Prostate gland (tissue), 2 donors: Measurements from ENCODE around the gene PC. TPM values are rescaled to one million over a fixed set of nuclear protein-coding genes. Genes with fewer than 3 reads are reported as not detected.

Experiments used
- DNase-seq: peaks from one replicate; pipeline ENCODE4 v3.0.0-alpha.2; 2019; ENCODE audit warnings: low spot score
- H3K27ac ChIP-seq, 2 donors: fragments of 200-600 bp; sonication (generic); 2 replicates each; pipeline ENCODE4 v1.5.1; 2017 to 2019
- H3K27me3 ChIP-seq: fragments of 200-600 bp; sonication (generic); replicated peaks from 2 replicates; pipeline ENCODE4 v1.5.1; 2019; ENCODE audit not compliant: insufficient read depth
- H3K36me3 ChIP-seq, 2 donors: fragments of 200-600 bp; sonication (generic); 1 replicate in 1 of 2; 2 replicates in 1 of 2; pipeline versions ENCODE4 v1.5.1 to v1.8.1; 2017 to 2019
- H3K4me1 ChIP-seq: fragments of 200-600 bp; sonication (generic); replicated peaks from 2 replicates; pipeline ENCODE4 v1.5.1; 2019
- H3K4me3 ChIP-seq, 2 donors: fragments of 200-600 bp; sonication (generic); 2 replicates each; pipeline ENCODE4 v1.5.1; 2017 to 2019
- H3K9me3 ChIP-seq: fragments of 200-600 bp; sonication (generic); 2 replicates; pipeline ENCODE4 v1.5.1; 2017
- CTCF ChIP-seq, 4 experiments: fragments of 200-600 bp in 2 of 4; fragments of 450-650 bp in 2 of 4; sonication (generic) in 2 of 4; IDR thresholded peaks; 1 replicate in 3 of 4; 2 replicates in 1 of 4; pipeline ENCODE4 v1.5.1; 2016 to 2019; ENCODE audit warnings: antibody characterized with exemption in 4 of 4, mild to moderate bottlenecking in 2 of 4, moderate library complexity in 2 of 4
- POLR2A ChIP-seq: fragments of 450-650 bp; IDR thresholded peaks from one replicate; pipeline ENCODE4 v1.6.1; 2016; ENCODE audit warnings: antibody characterized with exemption, mild to moderate bottlenecking
- POLR2AphosphoS5 ChIP-seq: sonication (generic); formaldehyde crosslinking; IDR thresholded peaks from one replicate; pipeline ENCODE4 v1.6.1; 2017; ENCODE audit warnings: antibody characterized with exemption
- WGBS: methylation state at CpG from one replicate; pipeline ENCODE4 v1.1.5; 2018; 5-methylcytosine and 5-hydroxymethylcytosine counted together
- intact Hi-C: fragments of 100-400 bp; cut with DNase I; formaldehyde crosslinking; loops from one replicate; pipeline ENCODE4 v1.14.2; 2022
- total RNA-seq, 2 donors: library from RNA; depleted of rRNA; stranded (reverse); fragments of >200 nt; gene quantifications; one replicate each; pipeline ENCODE4 v1.1.0, GENCODE V29; 2016

PC gene
- total RNA-seq, 2 donors from 2014 or later: 42.8 to 43.4 TPM

GRCh38 chr11:66922551-66922950 is 35.6 kb downstream of the PC start:
- no peaks in the 10 kb centered on the region for H3K9me3 ChIP-seq
- no peaks in the 10 kb centered on the region for H3K27me3 ChIP-seq
- intact Hi-C loops: no loop called here
- H3K4me1 ChIP-seq: no peaks in the 10 kb centered on the region
- no peak overlapping the region for H3K27ac ChIP-seq
- no peak overlapping the region for H3K4me3 ChIP-seq
- DNase-seq: no peak
- TF ChIP-seq CTCF (IDR thresholded peaks at IDR 0.05) (no peak), POLR2AphosphoS5 (no peak), POLR2A (no peak)
- no peaks in the 10 kb centered on the region for H3K36me3 ChIP-seq

- H3K36me3 ChIP-seq: no peaks in the 10 kb centered on the region
- H3K27ac ChIP-seq: no peak overlapping the region
- H3K27me3 ChIP-seq: no peaks in the 10 kb centered on the region
- no peak overlapping the region for H3K4me3 ChIP-seq
- no peaks in the 10 kb centered on the region for H3K9me3 ChIP-seq
- no peak for DNase-seq
- 82% methylated on average over 18 of the region's 18 CpGs for WGBS
- H3K4me1 ChIP-seq: no peaks in the 10 kb centered on the region
- TF ChIP-seq POLR2AphosphoS5 (no peak), CTCF (IDR thresholded peaks at IDR 0.05) (no peak), POLR2A (no peak)
- intact Hi-C loops: no loop called here
These were observed 37.0 kb downstream of the PC start for GRCh38 chr11:66920978-66921784.

GRCh38 chr11:66919923-66920322 is 38.3 kb downstream of the PC start:
- H3K27me3 ChIP-seq: no peaks in the 10 kb centered on the region
- TF ChIP-seq CTCF (IDR thresholded peaks at IDR 0.05): no peak
- no peaks in the 10 kb centered on the region for H3K9me3 ChIP-seq
- no peak for DNase-seq
- H3K4me3 ChIP-seq: no peak overlapping the region
- no peaks in the 10 kb centered on the region for H3K4me1 ChIP-seq
- H3K36me3 ChIP-seq: no peaks in the 10 kb centered on the region
- intact Hi-C loops: no loop called here
- no peak overlapping the region for H3K27ac ChIP-seq
- 56% methylated on average over 6 of the region's 6 CpGs for WGBS

GRCh38 chr11:66918741-66919140 is 39.4 kb downstream of the PC start:
- H3K27me3 ChIP-seq: no peaks in the 10 kb centered on the region
- H3K9me3 ChIP-seq: no peaks in the 10 kb centered on the region
- no peak for DNase-seq
- 86% methylated on average over 3 of the region's 3 CpGs for WGBS
- H3K27ac ChIP-seq: no peak overlapping the region
- H3K4me1 ChIP-seq: no peaks in the 10 kb centered on the region
- intact Hi-C loops: no loop called here
- TF ChIP-seq POLR2AphosphoS5 (no peak), POLR2A (no peak), CTCF (IDR thresholded peaks at IDR 0.05) (no peak)
- H3K36me3 ChIP-seq: no peaks in the 10 kb centered on the region
- no peak overlapping the region for H3K4me3 ChIP-seq

- Histone ChIP-seq H3K27ac (peak overlapping the region in 1 of 2 donors; percentile 22), H3K4me3 (no peak overlapping the region), H3K27me3 (no peaks in the 10 kb centered on the region), H3K9me3 (no peaks in the 10 kb centered on the region), H3K4me1 (no peaks in the 10 kb centered on the region), H3K36me3 (no peaks in the 10 kb centered on the region)
- intact Hi-C loops: no loop called here
- 69% methylated on average over 7 of the region's 7 CpGs for WGBS
- DNase-seq: no peak
- TF ChIP-seq POLR2AphosphoS5: no peak
- TF ChIP-seq CTCF (IDR thresholded peaks at IDR 0.05): no peak
- TF ChIP-seq POLR2A: no peak
These were observed 42.3 kb downstream of the PC start for GRCh38 chr11:66915866-66916265.
